Common myeloid progenitor, CD34-positive (primary cell): Measurements from ENCODE around the gene TUBA8.
A peak's percentile ranks its signal among the peaks of the same experiment; 100 is the strongest.

Source experiments
- CTCF ChIA-PET: fragments of 350-600 bp; sonication (Branson Sonifier 250); formaldehyde crosslinking; loops from one replicate; lab custom pipeline; 2021; ENCODE audit warnings: antibody characterized with exemption; lab: Charles Lee
- POLR2A ChIA-PET: fragments of 350-600 bp; sonication (Branson Sonifier 250); formaldehyde crosslinking; loops from one replicate; lab custom pipeline; 2021; ENCODE audit warnings: antibody characterized with exemption; lab: Charles Lee
- DNase-seq, 3 donors: peaks; one replicate each; pipeline versions ENCODE4 v3.0.0 to v3.0.0-alpha.2; 2013
- H3K27ac ChIP-seq, 2 experiments: 1 replicate in 1 of 2; 2 replicates in 1 of 2; pipeline ENCODE4 v1.7.0; 2013; ENCODE audit warnings: inconsistent platforms in 2 of 2, low read length in 2 of 2, mild to moderate bottlenecking in 2 of 2, low read depth in 1 of 2, moderate library complexity in 1 of 2; ENCODE audit not compliant: severe bottlenecking in 2 of 2, insufficient read depth in 1 of 2, poor library complexity in 1 of 2
- H3K27me3 ChIP-seq, 5 experiments: replicated peaks in 2 of 5; 1 replicate in 3 of 5; 2 replicates in 2 of 5; pipeline versions ENCODE4 v1.6.1 to v1.7.0; 2013; ENCODE audit warnings: low read length in 4 of 5, mild to moderate bottlenecking in 2 of 5, moderate library complexity in 2 of 5, inconsistent platforms in 1 of 5; ENCODE audit not compliant: insufficient read depth in 5 of 5, control insufficient read depth in 4 of 5
- H3K36me3 ChIP-seq, 4 experiments: 1 replicate in 2 of 4; 2 replicates in 2 of 4; pipeline versions ENCODE4 v1.6.1 to v1.7.0; 2013; ENCODE audit warnings: low read length in 3 of 4, control low read depth in 1 of 4, mild to moderate bottlenecking in 1 of 4; ENCODE audit not compliant: control insufficient read depth in 4 of 4, insufficient read depth in 4 of 4
- H3K4me1 ChIP-seq, 4 experiments: 1 replicate in 3 of 4; 2 replicates in 1 of 4; pipeline versions ENCODE4 v1.6.1 to v1.7.1; 2013; ENCODE audit warnings: low read length in 3 of 4, mild to moderate bottlenecking in 3 of 4, control low read depth in 1 of 4, inconsistent platforms in 1 of 4, moderate library complexity in 1 of 4; ENCODE audit not compliant: control insufficient read depth in 4 of 4, insufficient read depth in 4 of 4; ENCODE audit errors: control extremely low read depth in 1 of 4
- H3K4me3 ChIP-seq, 7 experiments: 1 replicate in 4 of 7; 2 replicates in 3 of 7; pipeline versions ENCODE4 v1.5.1 to v1.7.0; 2013; ENCODE audit warnings: mild to moderate bottlenecking in 7 of 7, low read length in 6 of 7, moderate library complexity in 6 of 7, inconsistent platforms in 2 of 7, low read depth in 2 of 7, control low read depth in 1 of 7; ENCODE audit not compliant: insufficient read depth in 4 of 7, control insufficient read depth in 1 of 7; ENCODE audit errors: extremely low read depth in 1 of 7
- H3K9me3 ChIP-seq, 5 experiments: 1 replicate in 4 of 5; 2 replicates in 1 of 5; pipeline versions ENCODE4 v1.6.1 to v1.7.1; 2013; ENCODE audit warnings: low read length in 4 of 5, mild to moderate bottlenecking in 2 of 5, inconsistent platforms in 1 of 5, low read depth in 1 of 5, moderate library complexity in 1 of 5; ENCODE audit not compliant: control insufficient read depth in 4 of 5, insufficient read depth in 2 of 5; ENCODE audit errors: control extremely low read depth in 1 of 5
- WGBS: methylation state at CpG from one replicate; pipeline ENCODE4 v1.1.5; 2013; ENCODE audit not compliant: insufficient coverage; 5-methylcytosine and 5-hydroxymethylcytosine counted together

Gene TUBA8

GRCh38 chr22:18075720-18076497 lies 34.7 kb upstream of the TUBA8 start:
- H3K36me3 ChIP-seq, result peaks cover 6 to 15% (median 11%) of the 10 kb centered on the region in 4 experiments
- 58% methylated on average over 11 of the region's 13 CpGs for WGBS
- H3K27me3 ChIP-seq, result no peaks in the 10 kb centered on the region
- ChIA-PET CTCF (interaction anchor here (0.6 to 8.6 kb wide), 38 partner anchors 9 to 520 kb away, joined by 3 to 150 read pairs (median 4); partner anchors contain the start of gene USP18), POLR2A (interaction anchor here (0.5 kb wide), 1 partner anchor 33 kb away, joined by 3 read pairs; no protein-coding TSS in a partner anchor)
- peak overlapping the region in 2 of 7 experiments; percentile 99 to 100 for H3K4me3 ChIP-seq
- peaks cover 9 to 29% (median 23%) of the 10 kb centered on the region in 4 experiments for H3K4me1 ChIP-seq
- no peaks in the 10 kb centered on the region for H3K9me3 ChIP-seq
- DNase-seq, result peak; percentile 79 to 88 (median 81)
- H3K27ac ChIP-seq, result no peak overlapping the region

GRCh38 chr22:18077087-18077638 lies 33.4 kb upstream of the TUBA8 start:
- WGBS, result 0% methylated on average over 9 of the region's 10 CpGs
- CTCF ChIA-PET, result interaction anchor here (0.7 to 8.6 kb wide), 16 partner anchors 10 to 521 kb away, joined by 3 to 150 read pairs (median 4); partner anchors contain the start of gene USP18
- peaks cover 9 to 29% (median 23%) of the 10 kb centered on the region in 4 experiments for H3K4me1 ChIP-seq
- peak overlapping the region; percentile 78 to 86 for H3K27ac ChIP-seq
- peak in 1 of 3 donors; percentile 8 for DNase-seq
- no peaks in the 10 kb centered on the region for H3K27me3 ChIP-seq
- H3K36me3 ChIP-seq, result peaks cover 6 to 26% (median 19%) of the 10 kb centered on the region in 4 experiments
- H3K4me3 ChIP-seq, result peak overlapping the region; percentile 74 to 100 (median 99)
- H3K9me3 ChIP-seq, result no peaks in the 10 kb centered on the region
- POLR2A ChIA-PET, result no interaction called here

- Histone ChIP-seq H3K27me3 (no peaks in the 10 kb centered on the region), H3K27ac (peak within 1 kb of the TSS; percentile 78 to 86), H3K9me3 (no peaks in the 10 kb centered on the region), H3K4me1 (peaks cover 9 to 29% (median 23%) of the 10 kb centered on the region in 4 experiments), H3K36me3 (peaks cover 6 to 33% (median 19%) of the 10 kb centered on the region in 4 experiments), H3K4me3 (peak within 1 kb of the TSS; percentile 74 to 100 (median 99))
- CTCF ChIA-PET, result interaction anchor here (0.7 to 8.6 kb wide), 8 partner anchors 12 to 335 kb away, joined by 3 to 150 read pairs (median 4); no protein-coding TSS in a partner anchor
- POLR2A ChIA-PET, result no interaction called here
- DNase-seq, result peak; percentile 97 to 99 (median 98)
- under 1% methylated on average over 38 of the region's 50 CpGs for WGBS
Observed at GRCh38 chr22:18077639-18078328, 32.8 kb upstream of the TUBA8 start, which contains the start of gene PEX26. Gene PEX26 (plus strand): TSS chr22:18077990. CDS start chr22:18078377, 387 bp downstream.

DNA sequence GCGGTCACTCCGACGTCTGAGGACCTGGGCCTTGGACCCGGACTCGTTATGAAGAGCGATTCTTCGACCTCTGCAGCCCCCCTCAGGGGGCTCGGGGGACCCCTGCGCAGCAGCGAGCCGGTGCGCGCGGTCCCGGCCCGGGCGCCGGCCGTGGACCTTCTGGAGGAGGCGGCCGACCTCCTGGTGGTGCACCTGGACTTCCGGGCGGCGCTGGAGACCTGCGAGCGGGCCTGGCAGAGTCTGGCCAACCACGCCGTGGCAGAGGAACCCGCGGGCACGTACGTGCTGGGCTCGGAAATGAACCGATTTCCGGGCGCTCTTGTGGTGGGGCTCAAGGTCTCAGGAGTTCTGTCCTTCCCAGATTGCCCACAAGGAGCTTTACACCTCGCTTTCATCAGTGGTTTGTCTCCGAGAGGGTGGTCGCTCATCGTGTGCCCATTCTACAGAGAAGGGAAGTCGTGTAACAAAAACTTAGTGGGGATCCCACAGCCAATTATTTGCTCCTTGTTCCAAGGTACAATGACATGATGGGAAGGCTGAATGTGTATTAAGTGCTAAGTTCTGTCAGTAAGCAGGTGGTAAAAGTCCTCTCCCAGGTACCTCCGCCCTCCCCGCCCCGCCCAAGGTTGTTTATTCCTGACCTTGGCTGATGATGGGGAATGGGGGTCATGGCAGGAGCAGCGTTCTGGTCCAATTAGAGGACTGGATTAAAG lies 32.1 kb upstream of the TUBA8 start:
- POLR2A ChIA-PET, result no interaction called here
- H3K4me1 ChIP-seq, result peaks cover 9 to 29% (median 23%) of the 10 kb centered on the region in 4 experiments
- H3K9me3 ChIP-seq, result no peaks in the 10 kb centered on the region
- peak overlapping the region; percentile 74 to 100 (median 99) for H3K4me3 ChIP-seq
- no peaks in the 10 kb centered on the region for H3K27me3 ChIP-seq
- 5% methylated on average over 42 of the region's 45 CpGs for WGBS
- H3K27ac ChIP-seq, result peak overlapping the region; percentile 78 to 86
- H3K36me3 ChIP-seq, result peaks cover 9 to 40% (median 23%) of the 10 kb centered on the region in 4 experiments
- CTCF ChIA-PET, result interaction anchor here (0.8 to 8.6 kb wide), 4 partner anchors 27 to 336 kb away, joined by 3 to 150 read pairs (median 6); no protein-coding TSS in a partner anchor
- DNase-seq, result peak; percentile 44 to 74 (median 66)

GRCh38 chr22:18079706-18080233 lies 30.8 kb upstream of the TUBA8 start:
- DNase-seq, result no peak
- Histone ChIP-seq H3K4me1 (peaks cover 9 to 29% (median 23%) of the 10 kb centered on the region in 4 experiments), H3K36me3 (peaks cover 11 to 46% (median 28%) of the 10 kb centered on the region in 4 experiments), H3K27ac (no peak overlapping the region), H3K4me3 (no peak overlapping the region), H3K9me3 (no peaks in the 10 kb centered on the region), H3K27me3 (no peaks in the 10 kb centered on the region)
- WGBS, result 93% methylated on average over 3 of the region's 4 CpGs
- ChIA-PET POLR2A (no interaction called here), CTCF (no interaction called here)

DNA sequence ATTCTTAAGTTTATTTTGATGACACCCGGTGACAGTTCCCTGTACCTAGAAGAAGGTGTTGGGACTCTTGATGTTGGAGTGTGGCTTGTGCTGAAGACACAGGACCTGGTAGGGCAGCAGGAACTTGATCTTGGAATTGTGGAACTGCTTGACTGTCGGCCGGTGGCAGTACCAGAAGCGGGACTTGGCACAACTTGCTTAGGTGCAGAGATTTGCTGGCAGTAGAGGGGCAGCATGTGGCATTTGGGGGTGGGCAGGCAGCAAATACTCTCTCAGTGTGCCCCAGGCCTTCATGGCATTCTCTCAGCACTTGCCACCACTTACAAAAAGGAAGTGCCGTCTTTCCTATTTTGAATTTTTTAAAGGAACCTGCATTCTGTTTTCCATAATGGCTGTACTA lies 29.2 kb upstream of the TUBA8 start:
- no peak for DNase-seq
- ChIA-PET CTCF (no interaction called here), POLR2A (no interaction called here)
- Histone ChIP-seq H3K9me3 (no peaks in the 10 kb centered on the region), H3K4me1 (peaks cover 8 to 26% (median 20%) of the 10 kb centered on the region in 4 experiments), H3K27ac (no peak overlapping the region), H3K36me3 (peaks cover 13 to 58% (median 38%) of the 10 kb centered on the region in 4 experiments), H3K4me3 (no peak overlapping the region), H3K27me3 (no peaks in the 10 kb centered on the region)
- WGBS, result 96% methylated on average over 5 of the region's 5 CpGs
